ENCODE measurements around the gene MOCS3. TPM values are rescaled to one million over a fixed set of nuclear protein-coding genes. Genes with fewer than 3 reads are reported as not detected.

MOCS3 gene
- total and polyA plus RNA-seq, 2 experiments from 2014 or later = 5.3 to 11.5 TPM

GRCh38 chr20:50953196-50953595, 5.4 kb upstream of the MOCS3 start:
- Histone ChIP-seq H3K36me3 (ENCODE audit: low read depth) (peaks cover 66% of the 10 kb centered on the region), H3K4me3 (no peak overlapping the region), H3K4me2 (ENCODE audit: unreplicated experiment) (no peak overlapping the region), H3K9me2 (ENCODE audit: insufficient read depth) (no peaks in the 10 kb centered on the region), H3K27ac (no peak overlapping the region), H3K9ac (no peak overlapping the region), H3F3A (ENCODE audit: insufficient read depth) (peaks cover 6% of the 10 kb centered on the region; the same call in 1 of the 2 replicates), H3K27me3 (replicated peaks; ENCODE audit: insufficient read depth) (no peaks in the 10 kb centered on the region), H4K20me1 (ENCODE audit: insufficient read depth) (no peaks in the 10 kb centered on the region; the same call in 1 of the 2 replicates), H3K79me2 (ENCODE audit: insufficient read depth) (peaks cover 100% of the 10 kb centered on the region), H3K4me1 (ENCODE audit: insufficient read depth) (peaks cover 23% of the 10 kb centered on the region), H3K9me3 (ENCODE audit: low read depth) (no peaks in the 10 kb centered on the region), H2AFZ (no peak overlapping the region)
- in situ Hi-C loops (cut with MboI) = no loop called here
- no peak for TF ChIP-seq EZH2 (IDR thresholded peaks at IDR 0.05; ENCODE audit: insufficient read depth, poor library complexity, severe bottlenecking)
- no peak for TF ChIP-seq EZH2phosphoT487 (IDR thresholded peaks at IDR 0.05; ENCODE audit: insufficient read depth, low read depth)
- WGBS, 2 experiments (ENCODE audit: low coverage in 1 of 2, low lambda C conversion rate in 2 of 2, missing lambda C conversion rate in 2 of 2) = 86 to 98% methylated on average over 2 of the region's 2 CpGs
- no peak for DNase-seq

GRCh38 chr20:50953821-50954220, 4.8 kb upstream of the MOCS3 start:
- Histone ChIP-seq H3K79me2 (ENCODE audit: insufficient read depth) (peaks cover 95% of the 10 kb centered on the region), H3K27ac (no peak overlapping the region), H2AFZ (no peak overlapping the region), H3K4me3 (no peak overlapping the region), H3K4me2 (ENCODE audit: unreplicated experiment) (no peak overlapping the region), H3K4me1 (ENCODE audit: insufficient read depth) (peaks cover 23% of the 10 kb centered on the region), H3F3A (ENCODE audit: insufficient read depth) (peaks cover 6% of the 10 kb centered on the region; the same call in 1 of the 2 replicates), H4K20me1 (ENCODE audit: insufficient read depth) (no peaks in the 10 kb centered on the region; the same call in 1 of the 2 replicates), H3K27me3 (replicated peaks; ENCODE audit: insufficient read depth) (no peaks in the 10 kb centered on the region), H3K36me3 (ENCODE audit: low read depth) (peaks cover 59% of the 10 kb centered on the region), H3K9ac (no peak overlapping the region), H3K9me2 (ENCODE audit: insufficient read depth) (no peaks in the 10 kb centered on the region), H3K9me3 (ENCODE audit: low read depth) (no peaks in the 10 kb centered on the region)
- no peak for DNase-seq
- no peak for TF ChIP-seq EZH2phosphoT487 (IDR thresholded peaks at IDR 0.05; ENCODE audit: insufficient read depth, low read depth)
- TF ChIP-seq EZH2 (IDR thresholded peaks at IDR 0.05; ENCODE audit: insufficient read depth, poor library complexity, severe bottlenecking) = no peak
- in situ Hi-C loops (cut with MboI) = no loop called here

GRCh38 chr20:50957276-50957675, 1.3 kb upstream of the MOCS3 start:
- 1% methylated on average over 7 of the region's 7 CpGs for WGBS, 2 experiments (ENCODE audit: low coverage in 1 of 2, low lambda C conversion rate in 2 of 2, missing lambda C conversion rate in 2 of 2)
- Histone ChIP-seq H3K9ac (peak overlapping the region; percentile 97), H3K4me2 (ENCODE audit: unreplicated experiment) (peak overlapping the region; percentile 88), H3K79me2 (ENCODE audit: insufficient read depth) (peaks cover 94% of the 10 kb centered on the region), H3K36me3 (ENCODE audit: low read depth) (peaks cover 33% of the 10 kb centered on the region), H3K4me1 (ENCODE audit: insufficient read depth) (peaks cover 41% of the 10 kb centered on the region), H4K20me1 (ENCODE audit: insufficient read depth) (peaks cover 4% of the 10 kb centered on the region; the same call in 1 of the 2 replicates), H3K9me2 (ENCODE audit: insufficient read depth) (no peaks in the 10 kb centered on the region), H3K4me3 (peak overlapping the region; percentile 88), H3K27me3 (replicated peaks; ENCODE audit: insufficient read depth) (no peaks in the 10 kb centered on the region), H3K9me3 (ENCODE audit: low read depth) (no peaks in the 10 kb centered on the region), H3F3A (ENCODE audit: insufficient read depth) (no peaks in the 10 kb centered on the region), H3K27ac (peak overlapping the region; percentile 92), H2AFZ (no peak overlapping the region)
- in situ Hi-C loops (cut with MboI) = no loop called here
- TF ChIP-seq EZH2phosphoT487 (IDR thresholded peaks at IDR 0.05; ENCODE audit: insufficient read depth, low read depth) (no peak), EZH2 (IDR thresholded peaks at IDR 0.05; ENCODE audit: insufficient read depth, poor library complexity, severe bottlenecking) (no peak)
- peak; percentile 78 for DNase-seq

- H3K4me1 ChIP-seq (ENCODE audit: insufficient read depth) = peaks cover 41% of the 10 kb centered on the region
- in situ Hi-C loops (cut with MboI) = no loop called here
- H3K79me2 ChIP-seq (ENCODE audit: insufficient read depth) = peaks cover 94% of the 10 kb centered on the region
- H4K20me1 ChIP-seq (ENCODE audit: insufficient read depth) = peaks cover 4% of the 10 kb centered on the region; the same call in 1 of the 2 replicates
- peak; percentile 93 for DNase-seq
- H3K9ac ChIP-seq = peak within 1 kb of the TSS; percentile 97
- peak within 1 kb of the TSS; percentile 88 for H3K4me3 ChIP-seq
- TF ChIP-seq EZH2 (IDR thresholded peaks at IDR 0.05; ENCODE audit: insufficient read depth, poor library complexity, severe bottlenecking) = no peak
- no peak for TF ChIP-seq EZH2phosphoT487 (IDR thresholded peaks at IDR 0.05; ENCODE audit: insufficient read depth, low read depth)
- no peaks in the 10 kb centered on the region for H3K9me3 ChIP-seq (ENCODE audit: low read depth)
- H3K4me2 ChIP-seq (ENCODE audit: unreplicated experiment) = peak within 1 kb of the TSS; percentile 88
- WGBS, 2 experiments (ENCODE audit: low coverage in 1 of 2, low lambda C conversion rate in 2 of 2, missing lambda C conversion rate in 2 of 2) = 1% methylated on average over 51 to 52 of the region's 52 CpGs
- peak within 1 kb of the TSS; percentile 84 for H2AFZ ChIP-seq
- H3K27me3 ChIP-seq (replicated peaks; ENCODE audit: insufficient read depth) = no peaks in the 10 kb centered on the region
- H3F3A ChIP-seq (ENCODE audit: insufficient read depth) = no peaks in the 10 kb centered on the region
- peaks cover 27% of the 10 kb centered on the region for H3K36me3 ChIP-seq (ENCODE audit: low read depth)
- H3K9me2 ChIP-seq (ENCODE audit: insufficient read depth) = no peaks in the 10 kb centered on the region
- H3K27ac ChIP-seq = peak within 1 kb of the TSS; percentile 92
Observed at GRCh38 chr20:50957798-50958614, 612 bp upstream of the MOCS3 start, which contains the start of gene DPM1. TSS of gene DPM1 (minus strand) at chr20:50958532. CDS start at chr20:50958523, 9 bp downstream.
